Right renal pelvis (tissue), 4 donors: Measurements from ENCODE around the gene ASB6. TPM values are rescaled to one million over a fixed set of nuclear protein-coding genes. Genes with fewer than 3 reads are reported as not detected.

ENCODE experiments used
- DNase-seq, 4 donors: peaks; one replicate each; pipeline ENCODE4 v3.0.0-alpha.2; 2013; ENCODE audit warnings: low read depth in 4 of 4, low spot score in 3 of 4, missing footprints in 1 of 4
- polyA plus RNA-seq, 4 donors: library from polyadenylated mRNA; unstranded; fragments of 120-200 nt; gene quantifications; one replicate each; pipeline ENCODE4 v1.2.1, GENCODE V29; 2013; ENCODE audit not compliant: insufficient read length in 4 of 4

The ASB6 gene
- 10 to 100 TPM; 18.2 to 20.9 (median 18.7) TPM for polyA plus RNA-seq

GRCh38 chr9:129641750-129642585 lies at the start of gene ASB6:
ASB6 (minus strand) TSS chr9:129642151; CDS start chr9:129641999, 152 bp downstream.
- peak; percentile 93 to 98 (median 94) for DNase-seq

DNA sequence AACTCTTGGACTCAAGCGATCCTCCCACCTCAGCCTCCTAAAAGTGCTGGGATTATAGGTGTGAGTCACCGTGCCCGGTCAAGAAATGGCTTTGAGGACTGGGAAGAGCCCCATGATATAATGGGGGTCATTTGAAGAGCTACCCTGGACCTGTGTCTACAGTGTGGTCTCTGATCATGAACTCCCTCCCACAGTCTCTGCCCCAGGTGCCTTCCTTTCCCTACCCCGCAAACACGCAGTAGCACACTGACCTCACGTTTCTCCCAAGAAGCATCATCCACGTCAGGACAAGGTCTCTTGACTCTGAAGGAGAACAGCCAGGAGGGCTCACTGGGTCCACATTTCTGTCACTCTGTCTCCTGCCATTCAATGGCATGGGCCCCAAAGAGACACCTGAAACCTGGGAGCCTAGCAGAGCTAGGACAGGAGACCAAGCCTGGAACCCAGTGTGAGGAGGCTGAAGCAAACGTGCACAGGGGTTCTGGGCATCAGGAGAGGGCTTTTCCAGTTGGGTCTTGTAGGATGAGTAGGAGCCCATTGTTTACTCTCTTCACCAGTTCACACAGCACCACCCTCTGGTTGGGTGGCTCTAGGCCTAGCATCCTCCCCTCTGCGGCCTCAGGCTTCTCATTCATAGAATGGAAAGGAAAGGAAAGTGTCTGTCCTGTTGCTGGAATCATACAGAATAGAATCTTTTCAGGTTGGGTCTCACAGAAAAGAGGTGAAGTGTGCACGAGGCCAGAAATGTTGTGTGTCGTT lies 46.5 kb upstream of the ASB6 start:
- no peak for DNase-seq

DNA sequence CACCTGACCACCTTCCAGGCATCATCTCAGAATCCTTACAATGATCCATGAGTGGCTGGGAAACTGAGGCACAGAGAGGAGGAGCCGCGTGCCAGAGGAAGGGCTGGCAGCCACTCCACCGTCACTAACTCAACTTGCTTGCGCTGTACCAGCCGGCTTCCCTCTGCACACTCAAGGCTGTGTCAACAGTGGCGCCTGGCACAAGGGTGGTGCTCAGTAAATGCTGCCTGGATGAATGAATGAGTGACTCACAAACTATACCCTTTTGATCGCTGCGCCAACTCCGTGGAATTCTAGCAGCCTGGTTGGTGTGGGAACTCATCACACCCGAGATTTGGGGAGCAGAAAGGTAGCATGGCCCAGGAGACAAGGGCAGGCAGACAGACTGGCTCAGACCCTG lies 45.4 kb upstream of the ASB6 start:
- no peak for DNase-seq

GRCh38 chr9:129686736-129687135 lies 44.8 kb upstream of the ASB6 start:
- DNase-seq = no peak

GRCh38 chr9:129685933-129686259 lies 43.9 kb upstream of the ASB6 start:
- DNase-seq = no peak

- DNase-seq = no peak
These were observed 43.4 kb upstream of the ASB6 start for GRCh38 chr9:129685220-129685932.

- DNase-seq = no peak
These were observed 40.4 kb upstream of the ASB6 start for GRCh38 chr9:129682381-129682780.

GRCh38 chr9:129681924-129682323 lies 40.0 kb upstream of the ASB6 start:
- DNase-seq = no peak

DNA sequence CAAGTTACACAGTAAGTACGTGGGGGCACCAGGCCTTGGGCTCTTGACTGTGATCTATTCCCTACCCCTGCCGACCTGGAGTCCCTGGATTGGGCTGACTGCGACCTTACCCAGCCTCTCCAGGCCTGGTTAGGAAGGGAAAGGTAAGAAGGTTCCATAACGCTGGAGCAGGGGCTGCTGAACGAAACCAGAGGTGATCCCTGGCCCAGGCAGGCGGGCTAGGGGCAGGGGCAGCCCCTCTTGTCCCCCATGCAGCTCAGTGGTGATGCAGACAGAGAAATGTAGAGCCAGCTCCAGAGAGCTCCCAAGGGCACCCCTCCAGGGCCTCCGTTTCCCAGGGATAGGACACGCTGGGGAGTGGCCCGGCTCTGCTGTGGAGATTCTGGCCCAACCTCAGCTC lies 37.6 kb upstream of the ASB6 start:
- DNase-seq = no peak

GRCh38 chr9:129678844-129679243 lies 36.9 kb upstream of the ASB6 start:
- DNase-seq = no peak

DNA sequence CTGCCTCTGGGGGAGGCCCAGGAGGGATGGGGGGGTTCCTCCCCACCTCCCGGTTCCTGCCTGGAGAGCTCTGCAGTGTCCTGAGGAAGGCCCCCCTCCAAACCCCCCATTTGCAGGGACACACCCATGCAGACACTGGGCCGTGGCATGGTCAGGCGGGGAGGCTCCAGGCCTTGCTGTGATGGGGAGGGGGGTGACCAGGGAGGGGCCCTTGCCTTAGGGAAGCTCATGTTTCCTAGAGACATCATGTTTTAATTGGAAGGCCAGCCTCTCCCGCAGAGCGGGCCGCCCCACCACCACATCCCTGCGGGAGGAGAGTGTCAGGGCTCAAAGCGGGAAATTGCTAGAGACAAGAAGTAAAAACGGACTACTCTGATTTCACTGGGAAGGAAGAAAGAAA lies 35.5 kb upstream of the ASB6 start:
- DNase-seq = no peak

DNA sequence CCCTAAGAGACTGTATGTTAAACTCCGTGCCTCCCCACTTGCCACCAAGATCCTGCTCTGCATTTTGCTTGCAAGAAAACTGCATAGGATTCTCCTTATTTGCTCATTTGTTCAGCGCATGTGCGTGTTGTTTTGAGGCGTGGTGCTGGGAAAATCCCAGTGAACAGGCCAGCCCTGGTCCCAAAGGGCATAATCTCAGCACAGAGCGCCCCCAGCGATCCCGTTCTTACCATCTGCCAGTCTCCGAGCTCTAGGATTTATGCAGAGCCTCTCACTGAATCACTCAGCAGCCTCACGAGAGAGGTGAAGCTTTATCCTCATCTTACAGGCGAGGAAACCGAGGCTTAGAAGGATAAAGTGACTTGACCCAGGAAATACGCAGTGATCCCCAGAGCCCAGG lies 35.0 kb upstream of the ASB6 start:
- no peak for DNase-seq

DNA sequence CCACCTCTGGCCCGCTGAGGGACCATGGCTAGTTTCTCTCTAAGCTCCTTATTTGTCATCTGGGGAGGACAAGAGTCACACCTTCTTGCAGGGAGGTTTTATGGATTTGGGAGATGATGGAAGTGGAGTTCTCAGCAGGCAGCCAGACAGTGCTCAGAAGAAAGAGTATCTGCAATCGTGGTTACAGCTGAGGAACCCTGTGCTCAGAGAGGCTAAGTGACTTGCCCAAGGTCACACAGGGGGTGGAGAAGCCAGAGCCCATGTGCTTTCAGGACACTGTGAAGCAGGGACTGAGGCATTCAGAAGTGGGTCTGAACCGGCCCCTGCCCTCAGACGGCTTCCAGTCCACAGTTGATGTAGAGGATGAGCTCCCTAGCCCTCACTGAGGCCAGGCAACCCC lies 34.3 kb upstream of the ASB6 start:
- DNase-seq = no peak

GRCh38 chr9:129675620-129676019 lies 33.7 kb upstream of the ASB6 start:
- no peak for DNase-seq

DNA sequence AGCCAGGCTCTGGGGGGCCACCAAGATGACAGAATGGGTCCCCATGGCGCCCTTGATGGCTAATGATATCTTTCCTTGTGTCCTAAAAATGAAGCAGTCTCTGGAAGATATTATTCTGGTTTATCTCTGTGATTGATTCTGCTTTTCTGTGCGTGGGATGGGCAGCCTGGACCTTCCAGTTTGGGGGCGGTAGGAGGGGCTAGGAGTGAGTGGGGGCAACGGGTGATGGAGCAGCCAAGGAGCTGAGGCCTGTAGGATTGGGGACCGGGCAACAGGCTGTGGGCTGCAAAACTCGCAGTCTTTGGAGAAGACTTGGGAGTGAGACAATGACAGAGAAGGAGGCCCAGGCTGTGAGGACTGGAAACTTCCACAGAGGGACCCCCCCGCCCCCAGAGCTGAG lies 32.3 kb upstream of the ASB6 start:
- no peak for DNase-seq

DNA sequence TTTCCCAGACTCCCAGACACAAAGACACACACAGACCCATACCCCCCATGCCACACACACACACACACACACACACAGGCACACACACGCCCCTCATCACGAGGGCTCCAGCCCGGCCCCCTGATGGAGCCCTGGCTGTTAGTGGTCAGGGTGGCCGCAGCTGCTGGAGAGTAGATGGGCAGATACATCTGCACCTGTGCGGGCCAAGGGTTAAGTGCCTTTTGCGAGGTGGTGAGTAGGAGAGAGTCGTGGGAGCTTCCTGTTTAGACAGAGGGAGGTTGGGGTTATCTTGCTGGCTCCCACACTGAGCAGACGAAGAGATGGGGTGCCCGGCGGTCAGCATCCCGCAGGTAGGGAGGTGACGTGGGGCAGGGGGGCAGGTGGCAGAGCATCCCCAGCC lies 31.7 kb upstream of the ASB6 start:
- DNase-seq = no peak

- DNase-seq = no peak
These were observed 30.8 kb upstream of the ASB6 start for GRCh38 chr9:129672702-129673101.

DNA sequence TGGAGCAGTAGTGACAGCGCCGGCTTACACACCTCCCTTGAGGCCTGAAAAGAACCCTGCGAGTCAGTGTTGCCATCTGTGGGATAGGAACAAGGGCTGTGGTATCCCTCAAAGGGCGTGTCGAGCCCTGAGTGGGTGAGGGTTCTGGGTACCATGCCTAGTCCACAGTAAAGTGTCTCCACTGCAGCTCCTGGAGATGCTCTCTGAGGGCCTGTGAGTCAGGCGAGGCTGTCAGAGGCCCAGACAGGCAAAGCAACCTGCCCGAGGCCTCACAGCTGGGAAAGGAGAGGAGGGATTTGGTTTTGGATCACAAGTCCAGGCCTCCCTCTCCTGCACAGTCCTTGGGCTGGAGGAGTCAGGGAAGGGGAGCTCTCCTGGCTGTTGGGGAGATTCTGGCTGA lies 29.6 kb upstream of the ASB6 start:
- no peak for DNase-seq

- DNase-seq = no peak
These were observed 29.1 kb upstream of the ASB6 start for GRCh38 chr9:129671065-129671464.

DNA sequence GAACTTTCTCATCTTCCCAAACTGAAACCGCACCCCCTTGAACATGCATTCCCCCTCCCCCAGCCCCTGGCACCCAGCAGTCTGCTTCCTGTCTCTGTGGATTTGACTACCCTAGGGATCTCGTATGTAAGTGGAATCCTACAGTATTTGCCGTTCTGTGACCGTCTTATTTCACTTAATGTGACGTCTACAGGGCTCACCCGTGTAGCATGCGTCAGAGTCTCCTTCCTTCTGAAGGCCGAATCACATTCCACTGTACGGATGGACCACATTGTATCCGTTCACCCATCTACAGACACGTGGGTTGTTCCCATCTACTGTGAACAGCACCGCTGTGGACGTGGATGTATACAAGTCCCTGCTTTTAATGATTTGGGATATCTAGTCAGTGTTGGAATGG lies 28.0 kb upstream of the ASB6 start:
- DNase-seq = no peak

- no peak for DNase-seq
These were observed 27.3 kb upstream of the ASB6 start for GRCh38 chr9:129669141-129669718.
